Caco-2 (cell line): Measurements from ENCODE around the gene CLDND1. TPM values are rescaled to one million over a fixed set of nuclear protein-coding genes. Genes with fewer than 3 reads are reported as not detected.

Experiments used
- BruUV-seq: library from RNA; stranded (reverse); fragments of 400-500 nt; replicated peaks from 2 replicates; lab custom pipeline; 2021; lab: Mats Ljungman, UMichigan
- CTCF ChIA-PET: fragments of 300-600 bp; sonication (Branson Sonifier 250); formaldehyde crosslinking; loops from one replicate; lab custom pipeline; 2022; ENCODE audit warnings: antibody characterized with exemption; lab: Charles Lee
- POLR2A ChIA-PET: fragments of 300-600 bp; sonication (Branson Sonifier 250); formaldehyde crosslinking; loops from one replicate; lab custom pipeline; 2022; ENCODE audit warnings: antibody characterized with exemption; lab: Charles Lee
- DNase-seq, 2 experiments: peaks; one replicate each; pipeline versions ENCODE4 v3.0.0 to v3.0.0-alpha.2; 2020 to 2022
- H3K27me3 ChIP-seq: replicated peaks from 2 replicates; pipeline ENCODE4 v1.6.0; 2011; ENCODE audit warnings: low read length; ENCODE audit not compliant: control insufficient read depth, insufficient read depth
- H3K36me3 ChIP-seq: 2 replicates; pipeline ENCODE4 v1.5.1; 2011; ENCODE audit warnings: low read length; ENCODE audit not compliant: control insufficient read depth, insufficient read depth
- H3K4me1 ChIP-seq: fragments of 250-450 bp; sonication (Bioruptor Pico); 2 replicates; pipeline ENCODE4 v1.5.1; 2020; ENCODE audit warnings: mild to moderate bottlenecking
- H3K4me3 ChIP-seq: 2 replicates; pipeline ENCODE4 v1.5.1; 2011; ENCODE audit warnings: low read depth, mild to moderate bottlenecking, control low read depth, low read length
- H3K9me3 ChIP-seq: fragments of 250-450 bp; sonication (Bioruptor Pico); 2 replicates; pipeline ENCODE4 v1.5.1; 2020; ENCODE audit warnings: mild to moderate bottlenecking, moderate library complexity
- H3K27ac Mint-ChIP-seq: one replicate; pipeline ENCODE4 v1.8.0; 2022; ENCODE audit warnings: mixed read lengths; ENCODE audit not compliant: unreplicated experiment
- H3K27me3 Mint-ChIP-seq: one replicate; pipeline ENCODE4 v1.8.0; 2022; ENCODE audit warnings: mixed read lengths; ENCODE audit not compliant: insufficient read depth, unreplicated experiment
- H3K36me3 Mint-ChIP-seq: one replicate; pipeline ENCODE4 v1.8.0; 2022; ENCODE audit warnings: mild to moderate bottlenecking, mixed read lengths; ENCODE audit not compliant: insufficient read depth, unreplicated experiment
- H3K4me1 Mint-ChIP-seq: one replicate; pipeline ENCODE4 v1.8.0; 2022; ENCODE audit warnings: low read depth, mixed read lengths; ENCODE audit not compliant: unreplicated experiment
- H3K4me3 Mint-ChIP-seq: one replicate; pipeline ENCODE4 v1.8.0; 2022; ENCODE audit warnings: mild to moderate bottlenecking, moderate library complexity, mixed read lengths; ENCODE audit not compliant: unreplicated experiment
- H3K9me3 Mint-ChIP-seq: one replicate; pipeline ENCODE4 v1.8.0; 2022; ENCODE audit warnings: mixed read lengths; ENCODE audit not compliant: unreplicated experiment
- intact Hi-C: fragments of 100-400 bp; cut with micrococcal nuclease; formaldehyde crosslinking; loops from one replicate; pipeline ENCODE4 v1.10.0; 2022; ENCODE audit not compliant: unreplicated experiment
- total RNA-seq: library from RNA; stranded (reverse); gene quantifications from 2 replicates; pipeline ENCODE4 v1.2.3, GENCODE V29; 2022
- TF ChIP-seq, protein P1 (sequence below), 2 experiments: fragments of 200-600 bp in 1 of 2; IDR thresholded peaks; 1 replicate in 1 of 2; 2 replicates in 1 of 2; pipeline versions ENCODE4 v1.5.1 to v1.8.0; 2011 to 2022; ENCODE audit warnings: antibody characterized with exemption in 1 of 2, control low read depth in 1 of 2, inconsistent platforms in 1 of 2, low read depth in 1 of 2, low read length in 1 of 2, mild to moderate bottlenecking in 1 of 2, moderate library complexity in 1 of 2; ENCODE audit not compliant: insufficient read depth in 1 of 2, severe bottlenecking in 1 of 2, unreplicated experiment in 1 of 2

The CLDND1 gene
- total RNA-seq, 1 experiment from 2014 or later, result 56.0 TPM

DNA sequence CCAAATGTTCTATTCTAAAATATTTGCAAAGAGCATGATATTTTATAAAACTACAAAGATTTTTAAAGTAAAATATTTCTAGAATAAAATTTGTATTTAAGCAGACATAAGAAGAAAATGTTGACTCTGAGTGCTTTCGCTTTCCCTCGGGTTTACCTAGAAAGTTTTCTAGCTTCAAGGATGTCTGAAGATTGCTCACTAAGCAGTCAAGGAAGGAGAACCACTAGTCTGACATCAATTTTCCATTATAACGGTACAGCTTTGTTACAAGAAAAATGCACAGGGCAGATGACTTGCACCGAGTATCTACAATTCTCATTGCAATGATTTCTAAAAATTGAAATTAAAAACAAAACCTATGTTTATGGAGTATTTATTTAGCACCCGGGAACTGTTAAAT, 23.2 kb upstream of the CLDND1 start:
- DNase-seq, result no peak
- no peak overlapping the region for H3K27ac Mint-ChIP-seq
- H3K27me3 ChIP-seq, result no peaks in the 10 kb centered on the region
- no peaks in the 10 kb centered on the region for H3K9me3 Mint-ChIP-seq
- H3K4me3 Mint-ChIP-seq, result no peak overlapping the region
- intact Hi-C loops, result no loop called here
- ChIA-PET CTCF (no interaction called here), POLR2A (no interaction called here)
- no peaks in the 10 kb centered on the region for H3K36me3 ChIP-seq
- no TSS peak for BruUV-seq
- no peak overlapping the region for H3K4me3 ChIP-seq
- no peaks in the 10 kb centered on the region for H3K4me1 ChIP-seq
- TF ChIP-seq, protein P1, sequence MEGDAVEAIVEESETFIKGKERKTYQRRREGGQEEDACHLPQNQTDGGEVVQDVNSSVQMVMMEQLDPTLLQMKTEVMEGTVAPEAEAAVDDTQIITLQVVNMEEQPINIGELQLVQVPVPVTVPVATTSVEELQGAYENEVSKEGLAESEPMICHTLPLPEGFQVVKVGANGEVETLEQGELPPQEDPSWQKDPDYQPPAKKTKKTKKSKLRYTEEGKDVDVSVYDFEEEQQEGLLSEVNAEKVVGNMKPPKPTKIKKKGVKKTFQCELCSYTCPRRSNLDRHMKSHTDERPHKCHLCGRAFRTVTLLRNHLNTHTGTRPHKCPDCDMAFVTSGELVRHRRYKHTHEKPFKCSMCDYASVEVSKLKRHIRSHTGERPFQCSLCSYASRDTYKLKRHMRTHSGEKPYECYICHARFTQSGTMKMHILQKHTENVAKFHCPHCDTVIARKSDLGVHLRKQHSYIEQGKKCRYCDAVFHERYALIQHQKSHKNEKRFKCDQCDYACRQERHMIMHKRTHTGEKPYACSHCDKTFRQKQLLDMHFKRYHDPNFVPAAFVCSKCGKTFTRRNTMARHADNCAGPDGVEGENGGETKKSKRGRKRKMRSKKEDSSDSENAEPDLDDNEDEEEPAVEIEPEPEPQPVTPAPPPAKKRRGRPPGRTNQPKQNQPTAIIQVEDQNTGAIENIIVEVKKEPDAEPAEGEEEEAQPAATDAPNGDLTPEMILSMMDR (IDR thresholded peaks at IDR 0.05; ENCODE audit: insufficient read depth in 1 of 2, low read depth in 1 of 2, low read length in 1 of 2, severe bottlenecking in 1 of 2, unreplicated experiment in 1 of 2), result no peak
- H3K36me3 Mint-ChIP-seq, result no peaks in the 10 kb centered on the region
- H3K9me3 ChIP-seq, result no peaks in the 10 kb centered on the region
- peaks cover 7% of the 10 kb centered on the region for H3K4me1 Mint-ChIP-seq
- no peaks in the 10 kb centered on the region for H3K27me3 Mint-ChIP-seq

DNA sequence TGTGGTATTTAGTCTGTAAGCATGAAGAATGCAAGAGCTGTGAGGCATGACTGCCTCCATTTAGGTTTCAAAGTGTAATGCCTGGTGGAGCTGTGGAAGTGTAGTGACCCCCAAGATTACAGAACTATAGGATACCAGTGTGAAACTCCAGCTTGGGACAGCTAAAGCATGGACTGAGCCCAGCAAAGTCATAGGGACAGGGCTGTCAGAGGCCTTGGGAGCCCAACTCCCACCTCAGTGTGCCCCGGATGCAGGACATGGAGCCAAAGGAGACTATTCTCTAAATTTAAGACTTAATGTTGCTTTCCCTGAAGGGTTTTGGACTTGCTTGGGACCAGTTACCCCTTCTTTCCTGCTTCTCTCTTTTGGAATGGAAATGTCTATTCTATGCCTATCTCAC, 19.9 kb upstream of the CLDND1 start:
- H3K27me3 Mint-ChIP-seq, result no peaks in the 10 kb centered on the region
- H3K9me3 Mint-ChIP-seq, result no peaks in the 10 kb centered on the region
- BruUV-seq, result no TSS peak
- no peaks in the 10 kb centered on the region for H3K27me3 ChIP-seq
- H3K4me1 ChIP-seq, result no peaks in the 10 kb centered on the region
- POLR2A ChIA-PET, result no interaction called here
- no peak overlapping the region for H3K4me3 ChIP-seq
- H3K36me3 Mint-ChIP-seq, result no peaks in the 10 kb centered on the region
- H3K9me3 ChIP-seq, result no peaks in the 10 kb centered on the region
- H3K27ac Mint-ChIP-seq, result peak overlapping the region; percentile 35
- intact Hi-C loops, result no loop called here
- DNase-seq, result no peak
- H3K36me3 ChIP-seq, result no peaks in the 10 kb centered on the region
- CTCF ChIA-PET, result no interaction called here
- TF ChIP-seq, protein P1 (IDR thresholded peaks at IDR 0.05; ENCODE audit: insufficient read depth in 1 of 2, low read depth in 1 of 2, low read length in 1 of 2, severe bottlenecking in 1 of 2, unreplicated experiment in 1 of 2), result no peak
- no peak overlapping the region for H3K4me3 Mint-ChIP-seq
- H3K4me1 Mint-ChIP-seq, result peaks cover 7% of the 10 kb centered on the region

DNA sequence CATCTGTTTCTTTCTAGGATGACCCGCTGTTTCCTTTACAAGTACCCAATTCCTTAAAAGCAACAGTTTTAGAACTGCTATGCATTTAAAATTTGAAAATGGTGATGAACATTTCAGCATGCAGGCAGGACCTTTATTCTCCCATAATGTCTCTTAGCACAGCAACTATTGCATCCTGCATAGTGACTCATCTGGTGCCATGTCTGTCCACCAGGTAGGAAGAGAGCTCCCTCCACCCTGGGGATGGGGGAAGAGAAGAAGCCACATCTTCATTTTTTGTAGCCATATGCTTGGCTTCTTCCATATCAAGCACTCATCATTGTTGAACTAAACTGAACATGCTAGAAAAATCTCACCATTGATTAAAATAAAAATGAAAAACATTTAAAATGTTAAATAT, 19.0 kb upstream of the CLDND1 start:
- Mint-ChIP-seq H3K4me3 (no peak overlapping the region), H3K27ac (no peak overlapping the region), H3K36me3 (no peaks in the 10 kb centered on the region), H3K27me3 (no peaks in the 10 kb centered on the region), H3K4me1 (peaks cover 7% of the 10 kb centered on the region), H3K9me3 (no peaks in the 10 kb centered on the region)
- no peaks in the 10 kb centered on the region for H3K9me3 ChIP-seq
- ChIA-PET CTCF (no interaction called here), POLR2A (no interaction called here)
- BruUV-seq, result no TSS peak
- TF ChIP-seq, protein P1 (IDR thresholded peaks at IDR 0.05; ENCODE audit: insufficient read depth in 1 of 2, low read depth in 1 of 2, low read length in 1 of 2, severe bottlenecking in 1 of 2, unreplicated experiment in 1 of 2), result no peak
- H3K4me1 ChIP-seq, result no peaks in the 10 kb centered on the region
- no peak for DNase-seq
- intact Hi-C loops, result no loop called here
- H3K4me3 ChIP-seq, result no peak overlapping the region
- H3K36me3 ChIP-seq, result no peaks in the 10 kb centered on the region
- no peaks in the 10 kb centered on the region for H3K27me3 ChIP-seq
